IMR-90 (cell line): Measurements from ENCODE around the gene RPS23. TPM values are rescaled to one million over a fixed set of nuclear protein-coding genes. Genes with fewer than 3 reads are reported as not detected.
A peak's percentile ranks its signal among the peaks of the same experiment; 100 is the strongest.

ENCODE experiments used
- ATAC-seq: fragments of 200-7000 bp; cut with Tn5 transposase; 2 replicates; pipeline ENCODE4 v1.9.1; 2020; ENCODE audit warnings: low read depth, mild to moderate bottlenecking, moderate library complexity
- BruUV-seq: library from RNA; stranded (reverse); fragments of 400-500 nt; replicated peaks from 2 replicates; lab custom pipeline; 2021; lab: Mats Ljungman, UMichigan
- CTCF ChIA-PET: fragments of 300-600 bp; formaldehyde crosslinking; extraction: SDS; loops from one replicate; lab custom pipeline; 2021; ENCODE audit warnings: antibody characterized with exemption; lab: Yijun Ruan, JAX
- POLR2A ChIA-PET: fragments of 300-600 bp; sonication (Branson Sonifier 250); formaldehyde crosslinking; loops from one replicate; lab custom pipeline; 2022; ENCODE audit warnings: antibody characterized with exemption; ENCODE audit not compliant: unreplicated experiment; lab: Charles Lee
- DNase-seq: peaks from one replicate; pipeline ENCODE4 v3.0.0; 2013
- H2AFZ ChIP-seq: replicated peaks from 2 replicates; pipeline ENCODE3; 2013; ENCODE audit warnings: low read length, mild to moderate bottlenecking; ENCODE audit not compliant: poor library complexity
- H2AK5ac ChIP-seq: 2 replicates; pipeline ENCODE4 v1.6.1; 2013; ENCODE audit warnings: low read depth, low read length, inconsistent platforms
- H2AK9ac ChIP-seq: replicated peaks from 2 replicates; pipeline ENCODE3; 2013; ENCODE audit warnings: mild to moderate bottlenecking, low read depth, low read length, moderate library complexity; ENCODE audit not compliant: poor library complexity
- H2BK120ac ChIP-seq: 2 replicates; pipeline ENCODE4 v1.6.1; 2013; ENCODE audit warnings: low read depth, low read length, inconsistent platforms
- H2BK15ac ChIP-seq: 3 replicates; pipeline ENCODE4 v1.6.1; 2013; ENCODE audit warnings: low read depth, low read length, inconsistent platforms
- H2BK20ac ChIP-seq: 2 replicates; pipeline ENCODE4 v1.6.1; 2013; ENCODE audit warnings: low read depth, mild to moderate bottlenecking, inconsistent platforms, low read length, moderate library complexity
- H2BK5ac ChIP-seq: 2 replicates; pipeline ENCODE4 v1.6.1; 2013; ENCODE audit warnings: mild to moderate bottlenecking, low read depth, low read length, inconsistent platforms; ENCODE audit not compliant: poor library complexity, severe bottlenecking
- H3K14ac ChIP-seq: replicated peaks from 2 replicates; pipeline ENCODE4 v1.6.1; 2013; ENCODE audit warnings: low read depth, low read length, inconsistent platforms
- H3K18ac ChIP-seq: 2 replicates; pipeline ENCODE4 v1.6.1; 2013; ENCODE audit warnings: low read depth, low read length, control low read depth
- H3K23ac ChIP-seq: 2 replicates; pipeline ENCODE4 v1.6.1; 2013; ENCODE audit warnings: low read depth, low read length, inconsistent platforms
- H3K27ac ChIP-seq: 2 replicates; pipeline ENCODE4 v1.5.1; 2013; ENCODE audit warnings: mild to moderate bottlenecking, control low read depth, low read length; ENCODE audit not compliant: insufficient read depth
- H3K27me3 ChIP-seq: 2 replicates; pipeline ENCODE4 v1.6.1; 2013; ENCODE audit warnings: low read length; ENCODE audit not compliant: control insufficient read depth, insufficient read depth
- H3K36me3 ChIP-seq: 2 replicates; pipeline ENCODE4 v1.6.1; 2013; ENCODE audit warnings: low read length, mixed read lengths; ENCODE audit not compliant: control insufficient read depth, insufficient read depth
- H3K4ac ChIP-seq: 2 replicates; pipeline ENCODE4 v1.6.1; 2013; ENCODE audit warnings: low read depth, low read length, inconsistent platforms
- H3K4me1 ChIP-seq: 2 replicates; pipeline ENCODE4 v1.6.1; 2013; ENCODE audit warnings: low read length, mixed read lengths; ENCODE audit not compliant: control insufficient read depth, insufficient read depth
- H3K4me2 ChIP-seq: 2 replicates; pipeline ENCODE4 v1.6.1; 2013; ENCODE audit warnings: low read depth, mild to moderate bottlenecking, control low read depth, low read length, moderate library complexity
- H3K4me3 ChIP-seq: 2 replicates; pipeline ENCODE4 v1.5.1; 2013; ENCODE audit warnings: low read depth, mild to moderate bottlenecking, control low read depth, low read length, moderate library complexity; ENCODE audit not compliant: insufficient read depth
- H3K56ac ChIP-seq: 2 replicates; pipeline ENCODE4 v1.6.1; 2013; ENCODE audit warnings: low read length, inconsistent platforms; ENCODE audit not compliant: insufficient read depth; ENCODE audit errors: extremely low read depth
- H3K79me1 ChIP-seq, 2 experiments: 2 replicates each; pipeline ENCODE4 v1.6.1; 2013; ENCODE audit warnings: low read length in 2 of 2, inconsistent platforms in 1 of 2, low read depth in 1 of 2
- H3K9ac ChIP-seq: 2 replicates; pipeline ENCODE4 v1.6.1; 2013; ENCODE audit warnings: low read depth, low read length, control low read depth
- H3K9me1 ChIP-seq: 2 replicates; pipeline ENCODE4 v1.6.1; 2013; ENCODE audit warnings: low read length, inconsistent platforms; ENCODE audit not compliant: insufficient read depth
- H3K9me3 ChIP-seq: 2 replicates; pipeline ENCODE4 v1.6.1; 2013; ENCODE audit warnings: low read length; ENCODE audit not compliant: control insufficient read depth, insufficient read depth
- H4K20me1 ChIP-seq: 2 replicates; pipeline ENCODE4 v1.6.1; 2013; ENCODE audit warnings: low read length, inconsistent platforms; ENCODE audit not compliant: insufficient read depth
- H4K5ac ChIP-seq: 2 replicates; pipeline ENCODE4 v1.6.1; 2013; ENCODE audit warnings: mild to moderate bottlenecking, low read depth, low read length, control low read depth
- H4K8ac ChIP-seq, 2 experiments: 2 replicates each; pipeline ENCODE4 v1.6.1; 2013; ENCODE audit warnings: low read depth in 2 of 2, low read length in 2 of 2, control low read depth in 1 of 2, inconsistent platforms in 1 of 2
- H4K91ac ChIP-seq: 2 replicates; pipeline ENCODE4 v1.6.1; 2013; ENCODE audit warnings: low read depth, low read length, inconsistent platforms; ENCODE audit not compliant: insufficient read depth
- BHLHE40 ChIP-seq: fragments of 150-350 bp; IDR thresholded peaks from 2 replicates; pipeline ENCODE4 v1.6.1; 2016; ENCODE audit warnings: mild to moderate bottlenecking, low read depth, low read length
- CEBPB ChIP-seq: IDR thresholded peaks from 2 replicates; pipeline ENCODE4 v1.6.1; 2012; ENCODE audit warnings: low read depth, low read length, improper control_type of control experiment
- CHD1 ChIP-seq: IDR thresholded peaks from 2 replicates; pipeline ENCODE4 v1.6.1; 2012; ENCODE audit warnings: low read depth, low read length, improper control_type of control experiment
- FOS ChIP-seq: fragments of 150-350 bp; IDR thresholded peaks from 2 replicates; pipeline ENCODE4 v1.6.1; 2016; ENCODE audit warnings: low read depth, low read length
- MAFK ChIP-seq: IDR thresholded peaks from 2 replicates; pipeline ENCODE4 v1.6.1; 2012; ENCODE audit warnings: low read depth, low read length, improper control_type of control experiment
- MAZ ChIP-seq: IDR thresholded peaks from 2 replicates; pipeline ENCODE4 v1.6.1; 2012; ENCODE audit warnings: low read depth, mild to moderate bottlenecking, low read length, improper control_type of control experiment, moderate library complexity, borderline replicate concordance
- MXI1 ChIP-seq: IDR thresholded peaks from 2 replicates; pipeline ENCODE4 v1.6.1; 2012; ENCODE audit warnings: low read depth, mild to moderate bottlenecking, low read length, moderate library complexity, borderline replicate concordance
- NFE2L2 ChIP-seq: fragments of 150-350 bp; IDR thresholded peaks from 2 replicates; pipeline ENCODE4 v1.6.1; 2016; ENCODE audit warnings: low read depth, mild to moderate bottlenecking, low read length
- POLR2A ChIP-seq: IDR thresholded peaks from 2 replicates; pipeline ENCODE4 v1.6.1; 2012; ENCODE audit warnings: mild to moderate bottlenecking, low read depth, low read length
- RCOR1 ChIP-seq: IDR thresholded peaks from 2 replicates; pipeline ENCODE4 v1.6.1; 2012; ENCODE audit warnings: mild to moderate bottlenecking, low read length, improper control_type of control experiment; ENCODE audit not compliant: insufficient replicate concordance
- SMC3 ChIP-seq: fragments of 150-350 bp; IDR thresholded peaks from 2 replicates; pipeline ENCODE4 v1.6.1; 2016; ENCODE audit warnings: low read depth, mild to moderate bottlenecking, antibody characterized with exemption, low read length, moderate library complexity
- dilution Hi-C: fragments of 300-500 bp; cut with HindIII; formaldehyde crosslinking; loops from one replicate; pipeline ENCODE4 v1.14.3; 2018; ENCODE audit warnings: low sequenced_read_pairs; ENCODE audit not compliant: unreplicated experiment
- in situ Hi-C: fragments of 300-500 bp; cut with MboI; formaldehyde crosslinking; loops from 3 replicates; pipeline ENCODE4 v1.14.3; 2019; ENCODE audit warnings: low sequenced_read_pairs, inconsistent platforms, mixed read lengths
- intact Hi-C: fragments of 100-400 bp; cut with micrococcal nuclease; formaldehyde crosslinking; loops from 2 replicates; pipeline ENCODE4 v1.10.0; 2022
- polyA plus RNA-seq, 3 experiments: library from polyadenylated mRNA; depleted of rRNA; stranded (reverse); fragments of >200 nt; gene quantifications; 2 replicates each; pipeline ENCODE4 v1.2.3, GENCODE V29; 2012; ENCODE audit warnings: low replicate concordance in 1 of 3
- total RNA-seq: library from RNA; depleted of rRNA; stranded (reverse); fragments of >200 nt; gene quantifications from 2 replicates; pipeline ENCODE4 v1.2.3, GENCODE V29; 2012
- TF ChIP-seq, protein P1 (sequence below): fragments of 150-350 bp; IDR thresholded peaks from 2 replicates; pipeline ENCODE4 v1.6.1; 2017; ENCODE audit warnings: mild to moderate bottlenecking, antibody characterized with exemption, low read length, low read depth
- TF ChIP-seq, protein P2 (sequence below): conservative IDR thresholded peaks from 2 replicates; pipeline ENCODE4 v1.5.1; 2012; ENCODE audit warnings: mild to moderate bottlenecking, low read depth, low read length, improper control_type of control experiment

RPS23 gene
- total and polyA plus RNA-seq, 2 of the 4 experiments (the other 2 are of a cell fraction), result 3,186 to 3,318 TPM

DNA sequence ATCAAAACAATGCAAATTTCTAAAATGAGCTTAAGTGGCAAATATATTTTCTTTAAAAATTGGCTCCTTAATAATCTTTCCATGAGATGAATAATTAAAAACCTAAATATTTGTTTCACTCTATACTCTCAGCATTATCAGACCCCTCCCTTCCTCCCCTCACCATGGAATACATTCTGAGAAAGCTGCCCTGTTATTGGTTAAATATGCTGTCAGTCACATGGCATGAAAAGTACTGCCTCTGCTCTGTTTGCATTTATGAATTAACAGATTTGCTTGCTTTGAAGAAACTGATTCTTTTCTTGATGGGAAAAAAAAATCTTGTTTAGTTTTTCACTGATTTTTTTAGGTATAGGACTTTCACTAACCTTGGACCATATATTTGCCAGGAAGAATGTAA lies 17.0 kb upstream of the RPS23 start:
- DNase-seq (peak; percentile 23), ATAC-seq (no peak)
- no peak overlapping the region for H4K91ac ChIP-seq
- H3K4me1 ChIP-seq, result 0 out of 2 replicates have a peak, but pooled peaks cover 2% of the 10 kb centered on the region
- BruUV-seq, result no TSS peak
- H3K9ac ChIP-seq, result no peak overlapping the region
- no peak overlapping the region for H2AK5ac ChIP-seq
- H4K8ac ChIP-seq, result no peak overlapping the region
- TF ChIP-seq POLR2A (no peak), MAZ (no peak), RCOR1 (no peak), CEBPB (no peak), CHD1 (no peak), NFE2L2 (no peak), SMC3 (no peak), FOS (no peak), BHLHE40 (no peak), MXI1 (no peak), MAFK (no peak)
- TF ChIP-seq, protein P1, sequence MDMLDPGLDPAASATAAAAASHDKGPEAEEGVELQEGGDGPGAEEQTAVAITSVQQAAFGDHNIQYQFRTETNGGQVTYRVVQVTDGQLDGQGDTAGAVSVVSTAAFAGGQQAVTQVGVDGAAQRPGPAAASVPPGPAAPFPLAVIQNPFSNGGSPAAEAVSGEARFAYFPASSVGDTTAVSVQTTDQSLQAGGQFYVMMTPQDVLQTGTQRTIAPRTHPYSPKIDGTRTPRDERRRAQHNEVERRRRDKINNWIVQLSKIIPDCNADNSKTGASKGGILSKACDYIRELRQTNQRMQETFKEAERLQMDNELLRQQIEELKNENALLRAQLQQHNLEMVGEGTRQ, result no peak
- TF ChIP-seq, protein P2, sequence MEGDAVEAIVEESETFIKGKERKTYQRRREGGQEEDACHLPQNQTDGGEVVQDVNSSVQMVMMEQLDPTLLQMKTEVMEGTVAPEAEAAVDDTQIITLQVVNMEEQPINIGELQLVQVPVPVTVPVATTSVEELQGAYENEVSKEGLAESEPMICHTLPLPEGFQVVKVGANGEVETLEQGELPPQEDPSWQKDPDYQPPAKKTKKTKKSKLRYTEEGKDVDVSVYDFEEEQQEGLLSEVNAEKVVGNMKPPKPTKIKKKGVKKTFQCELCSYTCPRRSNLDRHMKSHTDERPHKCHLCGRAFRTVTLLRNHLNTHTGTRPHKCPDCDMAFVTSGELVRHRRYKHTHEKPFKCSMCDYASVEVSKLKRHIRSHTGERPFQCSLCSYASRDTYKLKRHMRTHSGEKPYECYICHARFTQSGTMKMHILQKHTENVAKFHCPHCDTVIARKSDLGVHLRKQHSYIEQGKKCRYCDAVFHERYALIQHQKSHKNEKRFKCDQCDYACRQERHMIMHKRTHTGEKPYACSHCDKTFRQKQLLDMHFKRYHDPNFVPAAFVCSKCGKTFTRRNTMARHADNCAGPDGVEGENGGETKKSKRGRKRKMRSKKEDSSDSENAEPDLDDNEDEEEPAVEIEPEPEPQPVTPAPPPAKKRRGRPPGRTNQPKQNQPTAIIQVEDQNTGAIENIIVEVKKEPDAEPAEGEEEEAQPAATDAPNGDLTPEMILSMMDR, result no peak
- H3K9me1 ChIP-seq, result no peaks in the 10 kb centered on the region
- no peak overlapping the region for H3K4me3 ChIP-seq
- no peak overlapping the region for H3K4me2 ChIP-seq
- no peak overlapping the region for H4K5ac ChIP-seq
- no peaks in the 10 kb centered on the region for H3K36me3 ChIP-seq
- H3K9me3 ChIP-seq, result no peaks in the 10 kb centered on the region
- no peak overlapping the region for H2AFZ ChIP-seq
- no peak overlapping the region for H2BK120ac ChIP-seq
- H3K4ac ChIP-seq, result no peak overlapping the region
- H3K23ac ChIP-seq, result no peak overlapping the region
- POLR2A ChIA-PET, result no interaction called here
- dilution Hi-C loops, result no loop called here
- no peaks in the 10 kb centered on the region for H3K79me1 ChIP-seq
- intact Hi-C loops, result no loop called here
- no peak overlapping the region for H3K14ac ChIP-seq
- no peaks in the 10 kb centered on the region for H4K20me1 ChIP-seq
- H2AK9ac ChIP-seq, result no peak overlapping the region
- no peak overlapping the region for H2BK15ac ChIP-seq
- no peak overlapping the region for H2BK20ac ChIP-seq
- H3K56ac ChIP-seq, result no peak overlapping the region
- no peak overlapping the region for H3K18ac ChIP-seq
- in situ Hi-C loops, result no loop called here
- no peaks in the 10 kb centered on the region for H3K27me3 ChIP-seq
- CTCF ChIA-PET, result interaction anchor here (1.5 kb wide), 1 partner anchor 16 kb away, joined by 3 read pairs; no protein-coding TSS in a partner anchor
- H3K27ac ChIP-seq, result no peak overlapping the region
- no peak overlapping the region for H2BK5ac ChIP-seq
